Activated T-cell treated with anti-CD3 and anti-CD28 coated beads, Interleukin-2, amount 50 U/mL, for 1 hour (primary cell): ENCODE results near the gene DNAJB14.

Experiments
- DNase-seq: peaks from one replicate; pipeline ENCODE4 v3.0.0-alpha.2; 2020

The DNAJB14 gene

DNA sequence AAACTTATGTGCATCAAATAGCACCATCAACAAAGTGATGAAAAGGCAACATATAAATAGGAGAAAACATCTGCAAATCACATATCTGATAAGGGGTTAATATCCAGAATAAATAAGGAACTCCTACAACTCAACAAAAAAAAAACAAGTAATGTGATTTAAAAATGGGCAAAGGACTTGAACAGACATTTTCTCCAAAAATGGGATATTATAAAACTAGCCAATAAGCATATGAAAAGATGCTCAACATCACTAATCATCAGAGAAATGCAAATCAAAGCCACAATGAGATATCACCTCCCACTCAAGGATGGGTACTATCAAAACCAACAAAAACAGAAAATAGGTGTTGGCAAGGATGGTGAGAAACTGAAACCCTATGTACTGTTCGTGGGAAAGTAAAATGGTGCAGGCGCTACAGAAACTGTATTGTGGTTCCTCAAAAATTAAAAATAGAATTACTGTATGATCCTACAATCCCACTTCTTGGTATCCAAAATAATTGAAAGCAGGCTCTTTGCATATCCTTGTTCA, 2.4 kb downstream of the DNAJB14 start:
- DNase-seq, result no peak

DNA sequence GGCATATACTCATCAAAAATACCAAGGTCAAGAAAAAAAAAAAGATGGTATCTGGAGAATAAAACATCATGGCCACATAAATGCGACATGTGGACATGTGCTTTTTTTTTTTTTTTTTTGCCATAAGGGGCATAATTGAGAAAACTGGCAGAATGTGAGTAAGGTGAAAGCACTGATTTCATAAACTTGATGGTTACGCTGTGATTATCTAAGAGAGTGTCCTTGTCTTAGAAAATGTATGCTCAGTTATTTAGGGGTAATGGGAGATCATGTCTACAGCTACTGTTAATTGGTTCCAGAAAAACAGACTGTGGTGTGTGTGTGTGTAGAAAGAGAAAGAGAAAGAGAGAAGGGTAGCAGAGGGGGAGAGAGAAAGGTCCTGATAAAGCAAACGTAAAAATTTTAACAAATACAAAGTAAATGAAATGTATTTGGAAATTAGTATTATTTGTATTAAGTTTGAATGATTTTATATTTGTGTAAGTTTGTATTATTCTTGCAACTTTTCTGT, 8.1 kb downstream of the DNAJB14 start:
- no peak for DNase-seq

DNA sequence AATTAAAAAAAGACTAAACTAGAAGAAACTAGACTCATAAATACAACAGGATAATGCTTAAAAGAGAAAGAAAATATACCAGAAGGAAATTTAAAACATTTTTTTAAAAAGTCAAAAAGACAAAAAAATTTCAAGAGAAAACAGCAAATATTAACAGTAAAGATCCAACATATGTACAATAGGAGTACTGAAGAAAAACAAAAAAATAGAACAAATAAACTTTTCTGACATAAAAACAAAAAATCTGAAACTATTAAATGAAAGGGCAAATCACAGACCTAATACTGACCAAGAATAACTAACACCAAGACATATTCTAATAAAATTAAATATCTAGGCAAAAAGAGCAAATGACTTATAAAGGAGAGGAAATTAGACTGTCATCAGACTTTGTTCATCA, 11.5 kb downstream of the DNAJB14 start:
- no peak for DNase-seq

DNA sequence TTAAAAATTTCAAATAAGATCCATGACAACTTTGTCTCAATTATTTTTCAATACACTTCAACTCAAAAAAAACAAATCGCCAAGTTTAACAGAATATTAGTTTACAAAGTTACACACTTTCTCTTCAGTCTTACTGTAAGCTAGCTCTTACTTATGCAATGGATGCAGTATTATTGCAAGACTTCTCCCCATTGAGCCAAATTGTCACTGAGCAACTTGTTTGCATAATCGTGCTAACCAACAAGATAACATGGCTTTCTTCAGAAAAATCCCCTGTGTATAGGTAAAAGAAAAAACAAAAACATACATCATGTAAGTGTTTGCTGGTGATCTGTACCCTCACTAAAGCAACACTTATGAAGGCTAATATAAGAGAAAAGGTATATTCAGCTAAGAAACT, 18.9 kb downstream of the DNAJB14 start:
- DNase-seq, result no peak

DNA sequence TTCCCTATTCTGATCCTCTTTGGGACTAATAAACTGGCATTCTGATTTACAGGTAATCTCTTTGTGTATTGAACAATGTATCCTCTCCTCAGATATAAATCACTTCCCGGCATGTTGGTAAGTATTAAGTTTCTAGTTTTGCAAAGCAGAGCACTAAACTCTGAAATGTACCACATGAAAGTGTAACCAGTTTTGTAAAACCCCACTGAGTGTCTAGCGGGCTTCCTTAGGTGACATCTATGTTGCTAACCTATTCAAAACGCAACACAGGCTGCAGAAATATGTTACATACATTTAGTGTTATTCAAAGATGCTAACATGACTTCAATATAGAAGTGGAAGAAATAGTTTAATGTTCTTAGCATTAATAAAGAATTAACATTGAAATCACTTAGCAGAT, 25.2 kb downstream of the DNAJB14 start:
- DNase-seq, result no peak

DNA sequence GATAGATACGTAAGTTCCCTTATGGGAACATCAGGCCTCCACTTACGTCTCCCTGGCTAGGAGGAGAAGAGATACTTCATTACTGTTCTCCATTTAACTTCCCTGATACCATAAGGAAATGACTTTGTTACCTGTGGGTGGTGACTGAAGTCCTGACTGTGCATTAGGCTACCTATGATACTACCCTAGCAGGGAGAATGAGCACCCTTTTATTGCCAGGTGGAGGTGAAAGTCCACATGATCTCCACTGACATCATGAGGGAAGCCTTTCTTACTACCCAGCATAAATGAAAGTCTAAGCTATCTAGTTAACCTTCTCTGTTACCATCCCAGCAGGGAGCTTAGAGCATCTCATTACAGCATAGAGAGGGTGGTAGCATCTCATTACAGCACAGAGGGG, 27.8 kb downstream of the DNAJB14 start:
- DNase-seq, result no peak

DNA sequence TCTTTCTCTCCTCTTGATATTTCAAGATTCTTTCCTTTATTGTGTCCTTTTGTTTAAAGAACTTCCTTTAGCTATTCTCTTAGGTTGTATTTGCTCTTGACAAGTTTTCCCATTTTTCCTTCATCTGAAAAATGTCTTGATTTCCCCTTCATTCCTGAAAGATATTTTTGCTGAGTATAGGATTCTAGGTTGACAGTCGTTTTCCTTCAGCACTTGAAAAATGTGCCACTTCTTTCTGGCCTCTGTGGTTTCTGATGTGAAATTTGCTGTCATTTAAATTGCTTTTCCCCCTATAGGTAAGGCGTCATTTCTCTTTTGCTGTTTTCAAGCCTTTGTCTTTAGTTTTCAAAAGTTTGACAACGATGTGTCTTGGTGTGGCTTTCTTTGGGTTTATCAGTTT, 28.8 kb downstream of the DNAJB14 start:
- DNase-seq, result no peak

DNA sequence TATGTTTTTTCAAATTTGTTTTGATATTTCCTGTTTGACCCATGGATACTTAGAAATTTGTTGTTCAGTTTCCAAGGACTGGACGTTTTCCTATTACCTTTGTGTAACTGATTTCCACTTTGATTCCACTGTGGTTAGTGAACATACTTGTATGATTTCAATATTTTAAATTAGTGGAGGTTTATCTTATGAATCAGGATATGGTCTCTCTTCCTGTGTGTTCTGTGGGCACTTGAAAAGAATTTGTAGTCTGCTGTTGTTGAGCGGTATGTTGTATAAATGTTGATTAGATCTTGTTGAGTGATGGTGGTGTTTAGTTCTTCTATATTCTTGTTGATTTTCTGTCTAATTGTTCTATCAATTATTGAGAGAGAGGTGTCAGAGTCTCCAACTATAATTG, 31.0 kb downstream of the DNAJB14 start:
- no peak for DNase-seq

DNA sequence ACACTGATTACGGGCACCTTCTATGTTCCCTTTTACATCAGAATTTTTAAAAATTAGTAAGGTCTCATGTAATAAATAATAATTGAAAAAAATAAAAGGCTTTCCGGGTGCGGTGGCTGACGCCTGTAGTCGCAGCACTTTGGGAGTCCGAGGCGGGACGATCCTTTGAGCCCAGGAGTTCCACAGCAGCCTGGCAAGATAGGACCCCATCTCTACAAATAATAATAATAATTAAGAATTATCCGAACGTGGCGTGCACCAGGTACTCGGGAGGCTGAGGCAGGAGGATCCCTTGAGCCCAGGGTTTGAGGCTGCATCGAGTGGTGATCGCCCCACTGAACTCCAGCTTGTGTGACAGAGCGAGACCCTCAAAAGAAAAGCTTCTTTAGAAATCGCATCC, 51.4 kb downstream of the DNAJB14 start:
- no peak for DNase-seq

DNA sequence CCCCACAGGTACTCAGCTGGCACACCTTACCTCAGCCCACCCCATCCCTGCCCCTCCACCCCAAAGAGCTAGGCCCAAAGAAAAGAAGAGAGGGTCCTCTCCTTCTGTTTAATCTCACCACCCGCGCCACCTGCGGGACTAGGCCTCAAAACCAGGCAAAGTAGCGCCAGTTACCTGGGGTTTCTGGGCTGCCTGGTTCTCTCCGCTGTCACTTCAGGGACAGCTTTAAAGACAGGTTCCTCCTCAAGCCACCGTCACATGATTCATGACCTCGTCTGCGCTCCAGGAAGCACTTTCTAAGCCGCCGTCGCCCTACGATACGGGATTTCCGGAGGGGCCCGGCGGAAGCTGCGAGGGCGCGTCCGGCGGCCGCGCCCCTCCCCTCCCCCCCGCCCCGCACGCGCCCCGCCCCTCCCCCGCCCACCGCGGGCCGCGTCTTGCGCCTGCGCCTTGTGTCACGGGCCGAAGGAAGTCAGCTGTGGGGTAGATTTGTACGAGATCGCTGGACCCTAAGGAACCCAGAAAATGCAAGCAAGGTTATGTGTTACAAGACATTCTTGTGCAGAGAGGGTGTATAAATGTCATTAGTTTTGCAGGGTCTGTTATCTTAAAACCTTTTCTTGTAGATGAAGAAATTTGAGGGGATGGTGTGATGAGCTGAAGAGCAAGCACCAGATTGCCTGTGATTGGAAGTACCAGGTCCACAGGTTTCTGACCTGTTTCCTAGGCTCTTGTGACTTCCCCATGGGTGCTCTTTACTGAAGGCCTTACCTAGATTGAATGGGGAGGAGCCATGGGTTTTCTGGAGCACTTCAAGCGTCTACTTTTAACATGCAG, 52.0 kb downstream of the DNAJB14 start, which contains the start of gene LAMTOR3:
TSS of gene LAMTOR3 (minus strand) at position 267 of the 837 bp plus-strand sequence. CDS start 464 bp downstream, outside the sequence.
- peak; percentile 89 for DNase-seq

DNA sequence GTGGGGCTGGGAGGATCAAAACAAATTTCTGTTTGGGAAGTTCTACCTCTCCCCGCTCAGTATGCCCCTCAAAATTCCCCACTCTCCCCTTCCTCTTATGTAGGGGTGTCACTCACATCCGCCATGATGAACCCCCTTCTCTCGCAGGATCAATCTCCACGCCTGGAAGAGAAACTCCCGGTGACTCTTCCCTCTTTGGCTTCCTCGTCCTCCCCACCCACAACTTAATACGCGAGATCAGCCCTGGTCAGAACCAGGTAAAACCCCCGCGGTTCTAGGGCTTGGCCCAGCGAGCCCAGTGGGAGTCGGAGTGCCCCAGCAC, 52.6 kb downstream of the DNAJB14 start:
- DNase-seq, result no peak

DNA sequence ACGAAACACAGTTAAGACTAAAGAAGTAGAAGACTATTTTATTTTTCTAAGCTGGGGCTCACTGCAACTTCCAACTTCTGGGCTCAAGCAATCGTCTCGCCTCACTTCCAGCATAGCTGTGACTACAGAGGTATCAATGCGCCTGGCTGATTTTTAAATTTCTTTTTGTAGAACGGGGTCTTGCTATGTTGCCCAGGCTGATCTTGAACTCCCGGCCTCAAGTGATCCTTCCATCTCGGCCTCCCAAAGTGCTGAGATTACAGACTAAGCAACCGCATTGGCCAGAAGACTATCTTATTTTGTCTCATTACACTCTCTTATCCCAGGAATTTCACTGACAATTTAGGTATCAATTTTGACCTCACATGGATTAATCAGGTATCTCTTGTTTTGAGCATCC, 53.4 kb downstream of the DNAJB14 start:
- DNase-seq, result no peak

DNA sequence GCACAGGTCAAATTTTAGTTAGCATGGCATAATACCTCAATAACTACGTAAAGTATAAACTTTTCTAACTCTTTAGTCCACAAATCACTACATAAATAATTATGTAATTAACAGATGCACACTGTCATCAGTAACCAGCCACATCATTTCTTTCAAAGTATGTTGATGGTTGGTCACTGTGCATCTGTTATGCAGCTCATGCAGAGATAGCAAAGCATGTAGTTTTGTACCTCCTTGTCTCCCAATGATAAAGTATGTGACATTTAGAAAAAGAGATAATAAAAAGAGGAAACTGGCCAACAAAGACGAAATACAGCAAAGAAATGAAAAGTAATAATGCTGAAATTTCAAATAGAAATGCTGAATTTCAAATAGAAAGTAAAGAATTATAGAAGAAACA, 55.1 kb downstream of the DNAJB14 start:
- no peak for DNase-seq

DNA sequence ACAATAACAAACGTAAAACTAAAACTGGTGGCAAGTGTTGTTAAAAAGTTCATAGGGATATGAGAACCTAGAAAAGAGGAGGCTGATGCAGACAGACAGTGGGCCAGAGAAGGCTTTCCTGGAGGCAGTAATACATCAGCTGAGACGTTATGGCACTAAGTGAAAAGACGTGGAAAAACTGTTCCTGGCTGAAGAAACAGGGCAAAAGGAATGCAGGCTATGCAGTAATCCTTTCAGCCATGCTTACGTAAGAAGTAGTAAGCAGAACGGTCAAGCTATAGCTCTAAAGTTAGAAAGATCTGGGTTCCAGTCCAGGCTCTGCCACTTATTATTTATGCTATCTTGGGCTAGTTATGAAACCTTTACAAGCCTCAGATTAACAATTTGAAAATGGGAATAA, 58.6 kb downstream of the DNAJB14 start:
- no peak for DNase-seq

DNA sequence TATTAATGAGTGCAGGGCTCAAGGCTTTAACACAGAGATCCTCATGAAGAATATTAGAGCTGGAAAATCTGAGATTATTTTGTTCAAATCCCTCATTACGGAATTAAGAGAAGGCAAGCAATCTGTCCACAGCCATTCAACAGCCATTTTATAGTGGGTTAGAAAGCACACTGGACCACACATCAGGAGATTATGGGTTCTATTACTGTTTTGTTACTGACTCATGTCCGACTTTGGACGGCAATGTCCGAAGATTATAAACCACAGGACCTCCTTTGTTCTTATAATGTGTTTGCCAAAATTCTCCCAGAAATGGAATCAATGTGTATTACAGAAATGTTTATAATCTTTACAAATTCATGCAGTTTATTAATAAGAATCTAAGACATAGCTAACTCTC, 60.3 kb downstream of the DNAJB14 start:
- DNase-seq, result no peak

DNA sequence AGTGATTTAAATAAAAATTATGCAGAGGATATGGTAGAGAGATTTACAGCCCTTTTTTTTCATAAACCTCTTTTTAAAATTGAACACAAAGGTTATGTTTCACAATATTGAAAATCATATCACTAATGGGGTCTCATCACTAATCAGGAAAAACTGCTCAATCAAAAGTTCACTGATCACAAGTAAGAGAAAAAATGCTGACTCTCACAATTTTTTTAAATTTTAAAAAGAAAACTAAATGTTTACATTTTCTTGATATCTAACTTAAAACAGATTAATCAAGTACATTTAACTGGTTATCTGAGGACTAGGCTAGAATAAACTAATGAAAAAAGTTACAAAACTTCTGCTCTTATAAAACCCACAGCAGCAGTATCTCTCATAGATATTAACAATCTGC, 60.7 kb downstream of the DNAJB14 start:
- no peak for DNase-seq

DNA sequence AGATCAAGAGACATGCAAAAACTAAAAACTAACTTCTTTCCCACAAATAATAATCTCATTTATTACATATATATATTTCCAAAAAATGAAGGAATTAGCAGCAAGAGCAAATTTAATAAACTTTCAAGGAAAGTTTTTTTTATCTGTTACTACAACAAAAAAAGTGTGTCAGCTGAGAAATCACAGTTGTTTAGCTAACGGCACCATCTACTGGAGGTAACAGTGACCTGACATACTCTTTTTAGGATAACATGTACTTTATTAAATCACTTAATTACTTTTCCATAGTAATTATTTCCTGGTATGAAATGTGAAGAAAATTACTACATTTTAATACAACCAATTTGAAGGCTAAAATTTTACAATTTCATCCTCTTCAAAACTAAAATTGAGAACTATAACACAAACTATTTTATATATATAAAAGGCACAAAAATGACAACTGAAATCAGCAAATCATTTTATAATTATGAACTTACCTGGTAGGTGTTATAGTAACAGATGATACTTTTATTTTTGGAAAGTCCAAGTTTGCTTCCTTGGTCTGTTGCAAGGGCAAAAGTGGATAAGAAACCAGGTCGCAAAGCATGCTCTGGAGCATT, 61.3 kb downstream of the DNAJB14 start:
- no peak for DNase-seq

DNA sequence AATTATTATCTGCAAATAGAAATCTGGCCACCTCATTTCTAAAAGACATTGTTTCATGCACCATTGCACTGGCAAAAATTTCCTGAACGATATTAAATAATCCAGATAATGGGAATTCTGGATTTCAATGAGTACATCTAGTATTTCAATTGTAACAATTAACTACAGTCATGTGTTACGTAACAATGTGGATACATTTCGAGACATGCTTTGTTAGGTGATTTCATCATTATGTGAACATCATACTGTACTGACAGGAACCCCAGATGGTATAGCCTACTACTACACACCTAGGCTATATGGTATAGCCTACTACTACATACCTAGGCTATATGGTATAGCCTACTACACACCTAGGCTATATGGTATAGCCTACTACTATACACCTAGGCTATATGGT, 67.0 kb downstream of the DNAJB14 start:
- no peak for DNase-seq

DNA sequence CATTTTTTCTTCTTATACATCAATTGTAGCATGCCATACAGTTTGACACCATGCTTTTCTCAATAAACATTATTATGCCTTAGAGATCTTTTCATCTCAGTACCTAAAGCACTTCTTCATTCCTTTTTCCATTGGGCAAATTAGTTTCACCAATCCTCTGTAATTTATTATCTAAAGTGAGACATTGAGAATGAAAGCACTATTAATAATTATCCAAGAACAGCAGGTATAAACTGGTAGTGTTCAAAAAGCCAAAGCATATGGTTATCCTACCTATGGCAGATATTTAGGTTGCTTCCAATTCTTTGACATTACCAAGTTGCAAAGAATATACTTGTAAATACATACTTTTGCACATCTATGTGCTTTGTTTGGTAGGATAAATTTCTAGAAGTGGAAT, 67.8 kb downstream of the DNAJB14 start:
- DNase-seq, result no peak

DNA sequence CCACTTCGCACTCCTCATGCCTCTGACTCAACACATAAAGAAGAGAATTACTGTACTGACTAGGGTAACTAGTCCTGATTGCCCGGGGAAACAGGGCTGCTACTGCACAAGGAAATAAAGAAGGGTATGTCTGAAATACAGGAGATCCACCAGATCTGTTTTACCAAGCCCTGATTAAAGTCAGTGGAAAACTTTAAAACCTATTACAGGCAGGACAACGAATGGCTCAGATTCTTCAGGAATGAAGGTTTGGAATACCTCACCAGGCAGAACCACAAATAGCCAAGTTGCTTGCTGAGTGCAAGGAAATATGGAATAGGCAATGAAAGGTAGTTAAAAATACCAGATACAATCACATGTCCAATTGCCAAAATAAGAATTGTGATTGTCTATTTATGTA, 69.5 kb downstream of the DNAJB14 start:
- DNase-seq, result no peak

DNA sequence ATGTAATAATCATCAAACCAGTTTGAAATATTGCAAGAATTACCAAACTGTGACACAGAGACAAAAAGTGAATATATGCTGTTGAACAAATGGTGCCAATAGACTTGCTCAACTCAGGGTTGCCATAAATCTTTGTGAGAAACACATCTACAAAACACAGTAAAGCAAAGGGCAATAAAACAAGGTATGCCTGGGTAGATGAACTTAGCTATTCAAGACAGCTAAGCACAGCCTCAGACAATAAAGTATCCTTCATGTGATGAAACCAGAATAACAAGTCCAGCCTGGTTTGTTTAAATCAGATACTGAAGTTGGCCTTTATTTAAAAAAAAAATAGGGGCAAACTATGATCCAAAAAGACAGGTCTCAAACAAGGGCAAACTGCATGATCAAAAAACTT, 71.3 kb downstream of the DNAJB14 start:
- DNase-seq, result no peak

DNA sequence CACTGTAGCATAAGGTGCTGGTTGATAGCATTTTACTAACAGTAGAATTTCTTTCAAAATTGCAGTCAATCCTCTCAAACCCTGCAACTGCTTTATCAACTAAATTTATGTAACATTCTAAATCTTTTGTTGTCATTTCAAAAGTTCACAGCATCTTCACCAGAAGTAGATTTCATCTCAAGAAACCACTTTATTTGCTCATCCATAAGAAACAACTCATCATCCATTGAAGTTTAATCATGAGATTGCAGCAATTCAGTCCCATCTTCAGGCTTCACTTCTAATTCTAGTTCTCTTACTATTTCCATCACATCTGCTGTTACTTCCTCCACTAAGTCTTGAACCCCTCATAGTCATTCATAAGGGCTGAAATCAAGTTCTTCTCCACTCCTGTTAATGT, 73.8 kb downstream of the DNAJB14 start:
- no peak for DNase-seq

DNA sequence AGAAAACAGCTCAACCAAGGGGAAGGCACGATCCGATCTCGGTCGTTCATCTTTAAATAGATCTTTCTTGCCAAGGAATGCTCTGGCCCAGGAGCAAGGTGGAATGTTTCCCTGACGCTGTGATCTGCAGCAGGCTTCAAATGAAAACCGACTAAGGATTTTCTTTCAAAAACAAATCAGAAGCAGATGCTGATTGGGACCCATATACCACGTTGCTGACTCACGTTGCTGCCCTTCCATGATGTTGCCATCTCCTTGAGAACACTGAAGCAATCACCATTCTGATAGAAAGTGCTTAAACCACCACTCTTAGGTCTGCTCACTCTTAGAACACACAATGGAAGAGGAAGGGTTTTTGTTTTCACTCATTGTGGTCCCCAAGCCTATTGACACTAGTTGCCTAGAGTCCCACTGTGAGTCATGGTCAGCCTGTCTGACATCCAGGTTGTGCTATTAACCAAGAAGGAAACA, 78.3 kb downstream of the DNAJB14 start:
- DNase-seq, result no peak

DNA sequence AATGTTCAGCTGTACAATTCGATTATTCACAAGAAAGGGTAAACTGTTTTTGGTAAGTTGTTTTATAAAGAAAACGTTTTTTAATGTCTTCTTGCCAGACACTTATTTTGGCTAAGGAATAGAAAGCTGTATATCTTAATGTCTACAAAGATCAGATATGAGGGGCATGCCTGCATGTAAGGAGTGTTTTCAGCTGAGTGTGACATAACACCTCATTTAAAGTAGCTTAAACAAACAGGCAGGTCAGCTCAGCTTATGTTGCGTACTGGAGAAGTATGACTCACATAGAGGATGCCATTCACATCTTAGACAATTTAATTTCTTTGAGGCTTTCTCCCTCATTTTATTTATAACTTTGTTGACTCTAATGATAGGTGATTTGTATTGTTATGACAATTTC, 82.6 kb downstream of the DNAJB14 start:
- no peak for DNase-seq
